OCI-LY7 (cell line): ENCODE data around the gene MYO1C.

Experiments used
- CTCF ChIP-seq: fragments of 200-600 bp; sonication (generic); conservative IDR thresholded peaks from 2 replicates; pipeline ENCODE4 v1.5.1; 2014; ENCODE audit warnings: mild to moderate bottlenecking, antibody characterized with exemption, low read length, moderate library complexity, mixed read lengths
- EZH2phosphoT487 ChIP-seq: fragments of 200-600 bp; sonication (generic); IDR thresholded peaks from 2 replicates; pipeline ENCODE4 v1.6.1; 2018; ENCODE audit warnings: low read depth, borderline replicate concordance, mild to moderate bottlenecking, mixed run types, antibody characterized with exemption, low read length, moderate library complexity, mixed read lengths

- no peak for TF ChIP-seq CTCF
- no peak for TF ChIP-seq EZH2phosphoT487
Measured at GRCh38 chr17:1503699-1504098, 11.2 kb upstream of the MYO1C start.
